Lower leg skin (tissue), 3 donors: ENCODE data around the gene DNAH14.

Source experiments
- POLR2A ChIP-seq, 2 donors: fragments of 450-650 bp; IDR thresholded peaks; one replicate each; pipeline ENCODE4 v1.6.1; 2016 to 2017; ENCODE audit warnings: antibody characterized with exemption in 2 of 2, mild to moderate bottlenecking in 1 of 2, moderate library complexity in 1 of 2
- TF ChIP-seq, protein P1 (sequence below), 3 donors: fragments of 450-650 bp; IDR thresholded peaks; one replicate each; pipeline ENCODE4 v1.5.1; 2016; ENCODE audit warnings: antibody characterized with exemption in 3 of 3, mild to moderate bottlenecking in 3 of 3, moderate library complexity in 2 of 3

DNA sequence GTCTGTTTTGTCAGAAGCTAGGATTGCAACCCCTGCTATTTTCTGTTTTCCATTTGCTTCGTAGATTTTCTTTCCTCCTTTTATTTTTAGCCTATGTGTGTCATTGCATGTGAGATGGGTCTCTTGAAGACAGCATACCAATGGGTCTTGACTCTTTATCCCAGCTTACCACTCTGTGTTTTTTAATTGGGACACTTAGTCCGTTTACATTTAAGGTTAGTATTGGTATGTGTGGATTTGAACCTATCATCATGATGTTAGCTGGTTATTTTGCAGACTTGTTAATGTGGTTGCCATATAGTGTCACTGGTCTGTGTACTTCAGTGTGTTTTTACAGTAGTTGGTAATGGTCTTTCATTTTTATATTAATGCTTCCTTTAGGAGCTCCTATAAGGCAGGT, 141.5 kb downstream of the DNAH14 start:
- TF ChIP-seq, protein P1, sequence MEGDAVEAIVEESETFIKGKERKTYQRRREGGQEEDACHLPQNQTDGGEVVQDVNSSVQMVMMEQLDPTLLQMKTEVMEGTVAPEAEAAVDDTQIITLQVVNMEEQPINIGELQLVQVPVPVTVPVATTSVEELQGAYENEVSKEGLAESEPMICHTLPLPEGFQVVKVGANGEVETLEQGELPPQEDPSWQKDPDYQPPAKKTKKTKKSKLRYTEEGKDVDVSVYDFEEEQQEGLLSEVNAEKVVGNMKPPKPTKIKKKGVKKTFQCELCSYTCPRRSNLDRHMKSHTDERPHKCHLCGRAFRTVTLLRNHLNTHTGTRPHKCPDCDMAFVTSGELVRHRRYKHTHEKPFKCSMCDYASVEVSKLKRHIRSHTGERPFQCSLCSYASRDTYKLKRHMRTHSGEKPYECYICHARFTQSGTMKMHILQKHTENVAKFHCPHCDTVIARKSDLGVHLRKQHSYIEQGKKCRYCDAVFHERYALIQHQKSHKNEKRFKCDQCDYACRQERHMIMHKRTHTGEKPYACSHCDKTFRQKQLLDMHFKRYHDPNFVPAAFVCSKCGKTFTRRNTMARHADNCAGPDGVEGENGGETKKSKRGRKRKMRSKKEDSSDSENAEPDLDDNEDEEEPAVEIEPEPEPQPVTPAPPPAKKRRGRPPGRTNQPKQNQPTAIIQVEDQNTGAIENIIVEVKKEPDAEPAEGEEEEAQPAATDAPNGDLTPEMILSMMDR (IDR thresholded peaks at IDR 0.05) = no peak
- no peak for TF ChIP-seq POLR2A (IDR thresholded peaks at IDR 0.05)
